Adipocyte (in vitro differentiated cells): ENCODE data around the gene RNF213.

Experiments used
- DNase-seq: peaks from one replicate; pipeline ENCODE4 v3.0.0-alpha.2; 2015; ENCODE audit warnings: low read depth
- H3K27me3 ChIP-seq: replicated peaks from 2 replicates; pipeline ENCODE4 v1.7.0; 2013; ENCODE audit warnings: mild to moderate bottlenecking, low read length, moderate library complexity; ENCODE audit not compliant: control insufficient read depth, insufficient read depth
- H3K36me3 ChIP-seq: 2 replicates; pipeline ENCODE4 v1.7.0; 2013; ENCODE audit warnings: low read length, mild to moderate bottlenecking, moderate library complexity; ENCODE audit not compliant: control insufficient read depth, insufficient read depth, severe bottlenecking
- H3K4me1 ChIP-seq: 2 replicates; pipeline ENCODE4 v1.7.0; 2013; ENCODE audit warnings: mild to moderate bottlenecking, low read length, moderate library complexity; ENCODE audit not compliant: control insufficient read depth, insufficient read depth
- H3K4me3 ChIP-seq: 2 replicates; pipeline ENCODE4 v1.7.0; 2013; ENCODE audit warnings: mild to moderate bottlenecking, low read length, moderate library complexity
- H3K9ac ChIP-seq: 2 replicates; pipeline ENCODE4 v1.7.0; 2013; ENCODE audit warnings: mild to moderate bottlenecking, low read length, moderate library complexity
- H3K9me3 ChIP-seq: 2 replicates; pipeline ENCODE4 v1.7.0; 2013; ENCODE audit warnings: mild to moderate bottlenecking, low read length, moderate library complexity; ENCODE audit not compliant: control insufficient read depth

RNF213 gene

GRCh38 chr17:80315517-80316182, 55.0 kb downstream of the RNF213 start:
- no peak for DNase-seq
- Histone ChIP-seq H3K27me3 (no peaks in the 10 kb centered on the region), H3K9ac (no peak overlapping the region), H3K4me3 (no peak overlapping the region), H3K36me3 (peaks cover 59% of the 10 kb centered on the region), H3K9me3 (no peaks in the 10 kb centered on the region), H3K4me1 (peaks cover 7% of the 10 kb centered on the region)

- Histone ChIP-seq H3K9ac (no peak overlapping the region), H3K9me3 (no peaks in the 10 kb centered on the region), H3K4me3 (no peak overlapping the region), H3K4me1 (peaks cover 7% of the 10 kb centered on the region), H3K36me3 (peaks cover 59% of the 10 kb centered on the region), H3K27me3 (no peaks in the 10 kb centered on the region)
- DNase-seq, result no peak
These were observed 55.8 kb downstream of the RNF213 start for GRCh38 chr17:80316431-80316830.

- Histone ChIP-seq H3K36me3 (peaks cover 60% of the 10 kb centered on the region), H3K27me3 (no peaks in the 10 kb centered on the region), H3K4me1 (peaks cover 7% of the 10 kb centered on the region), H3K9ac (no peak overlapping the region), H3K9me3 (no peaks in the 10 kb centered on the region), H3K4me3 (no peak overlapping the region)
- no peak for DNase-seq
These were observed 56.5 kb downstream of the RNF213 start for GRCh38 chr17:80316927-80317705.

DNA sequence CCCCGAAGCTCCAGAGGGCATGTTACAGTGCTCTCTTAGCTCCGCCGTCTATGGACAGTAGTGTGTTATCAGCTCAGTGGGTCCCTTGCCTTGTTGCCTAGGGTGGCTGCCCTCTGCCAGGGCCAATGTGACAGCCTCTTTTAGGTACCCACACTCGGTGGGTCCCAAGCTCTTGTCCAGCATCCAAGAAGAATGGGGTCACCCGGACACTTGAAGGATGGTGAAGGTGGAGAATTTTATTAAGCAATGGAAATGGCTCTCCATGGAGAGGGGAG, 57.0 kb downstream of the RNF213 start:
- Histone ChIP-seq H3K36me3 (peaks cover 61% of the 10 kb centered on the region), H3K4me1 (peaks cover 7% of the 10 kb centered on the region), H3K27me3 (no peaks in the 10 kb centered on the region)

DNA sequence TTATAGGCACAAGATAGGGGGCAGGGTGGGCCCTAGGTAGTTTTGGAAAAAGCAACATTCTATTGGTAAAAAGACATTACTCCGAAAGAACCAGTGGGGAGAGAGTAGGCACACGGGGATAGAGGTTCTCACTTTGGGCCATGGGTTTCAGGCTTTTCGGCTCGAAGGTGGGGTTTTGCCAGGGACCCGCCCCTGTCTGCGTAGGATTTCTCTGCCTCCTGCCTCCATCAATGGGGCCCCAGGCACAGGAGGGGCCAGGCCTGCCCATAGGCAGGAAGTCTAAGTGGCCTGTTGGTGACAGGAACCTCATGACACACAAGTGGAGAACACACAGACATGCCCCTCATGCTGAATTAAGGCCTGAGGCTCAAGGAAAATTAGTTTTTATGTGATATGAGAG, 57.5 kb downstream of the RNF213 start:
- Histone ChIP-seq H3K4me1 (peaks cover 7% of the 10 kb centered on the region), H3K27me3 (no peaks in the 10 kb centered on the region), H3K36me3 (peaks cover 61% of the 10 kb centered on the region), H3K9me3 (no peaks in the 10 kb centered on the region), H3K9ac (no peak overlapping the region), H3K4me3 (no peak overlapping the region)
- no peak for DNase-seq

More for the DNA sequence above, 57.0 kb downstream of the RNF213 start:
- no peak for DNase-seq
- H3K9me3 ChIP-seq, result no peaks in the 10 kb centered on the region
- H3K4me3 ChIP-seq, result no peak overlapping the region
- H3K9ac ChIP-seq, result no peak overlapping the region

- Histone ChIP-seq H3K27me3 (no peaks in the 10 kb centered on the region), H3K4me3 (no peak overlapping the region), H3K4me1 (peaks cover 7% of the 10 kb centered on the region), H3K9me3 (no peaks in the 10 kb centered on the region), H3K36me3 (peaks cover 68% of the 10 kb centered on the region), H3K9ac (no peak overlapping the region)
- DNase-seq, result no peak
These were observed 58.8 kb downstream of the RNF213 start for GRCh38 chr17:80319262-80319998.

DNA sequence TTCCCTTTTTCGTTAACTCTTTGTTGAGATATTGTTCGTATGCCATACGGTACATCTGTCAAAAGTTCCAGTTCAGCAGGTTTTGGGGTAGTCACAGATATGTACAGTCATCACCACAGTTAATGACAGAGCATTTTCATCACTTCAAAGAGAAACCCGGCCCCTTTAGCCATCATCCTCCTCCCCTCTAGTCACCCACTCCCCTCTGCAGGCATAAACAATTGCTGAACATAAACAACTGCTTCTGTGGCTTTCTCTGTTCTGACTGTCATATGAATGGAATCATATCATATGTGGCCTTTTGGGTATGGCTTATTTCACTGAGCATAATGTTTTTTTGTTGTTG, 59.3 kb downstream of the RNF213 start:
- DNase-seq, result no peak
- Histone ChIP-seq H3K27me3 (no peaks in the 10 kb centered on the region), H3K4me3 (no peak overlapping the region), H3K36me3 (peaks cover 73% of the 10 kb centered on the region), H3K9me3 (no peaks in the 10 kb centered on the region), H3K4me1 (peaks cover 7% of the 10 kb centered on the region), H3K9ac (no peak overlapping the region)

GRCh38 chr17:80320496-80320895, 59.8 kb downstream of the RNF213 start:
- H3K36me3 ChIP-seq, result peaks cover 78% of the 10 kb centered on the region
- no peak for DNase-seq
- H3K4me1 ChIP-seq, result peaks cover 7% of the 10 kb centered on the region
- H3K9ac ChIP-seq, result no peak overlapping the region
- H3K27me3 ChIP-seq, result no peaks in the 10 kb centered on the region
- H3K9me3 ChIP-seq, result no peaks in the 10 kb centered on the region
- H3K4me3 ChIP-seq, result no peak overlapping the region

GRCh38 chr17:80322864-80323263, 62.2 kb downstream of the RNF213 start:
- peaks cover 86% of the 10 kb centered on the region for H3K36me3 ChIP-seq
- no peak for DNase-seq

DNA sequence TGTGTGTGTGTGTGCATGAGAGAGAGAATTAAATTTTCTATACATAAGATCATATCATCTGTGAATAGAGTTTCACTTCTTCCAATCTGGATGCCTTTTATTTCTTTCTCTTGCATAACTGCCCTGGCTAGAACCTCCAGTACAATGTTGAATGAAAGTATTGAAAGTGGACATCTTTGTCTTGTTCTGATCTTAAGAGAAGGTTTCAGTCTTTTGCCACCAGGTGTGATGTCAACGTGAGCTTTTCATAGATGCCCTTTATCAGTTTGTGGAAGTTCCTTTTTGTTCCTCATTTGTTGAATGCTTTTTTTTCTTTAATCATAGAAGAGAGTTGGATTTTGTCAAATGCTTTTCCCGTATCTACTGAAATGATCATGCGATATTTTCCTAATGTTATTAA, 63.3 kb downstream of the RNF213 start:
- Histone ChIP-seq H3K9ac (no peak overlapping the region), H3K4me3 (no peak overlapping the region), H3K4me1 (no peaks in the 10 kb centered on the region), H3K36me3 (peaks cover 88% of the 10 kb centered on the region), H3K9me3 (no peaks in the 10 kb centered on the region), H3K27me3 (no peaks in the 10 kb centered on the region)
- no peak for DNase-seq

More at GRCh38 chr17:80322864-80323263, 62.2 kb downstream of the RNF213 start:
- Histone ChIP-seq H3K9ac (no peak overlapping the region), H3K27me3 (no peaks in the 10 kb centered on the region), H3K9me3 (no peaks in the 10 kb centered on the region), H3K4me3 (no peak overlapping the region), H3K4me1 (no peaks in the 10 kb centered on the region)

DNA sequence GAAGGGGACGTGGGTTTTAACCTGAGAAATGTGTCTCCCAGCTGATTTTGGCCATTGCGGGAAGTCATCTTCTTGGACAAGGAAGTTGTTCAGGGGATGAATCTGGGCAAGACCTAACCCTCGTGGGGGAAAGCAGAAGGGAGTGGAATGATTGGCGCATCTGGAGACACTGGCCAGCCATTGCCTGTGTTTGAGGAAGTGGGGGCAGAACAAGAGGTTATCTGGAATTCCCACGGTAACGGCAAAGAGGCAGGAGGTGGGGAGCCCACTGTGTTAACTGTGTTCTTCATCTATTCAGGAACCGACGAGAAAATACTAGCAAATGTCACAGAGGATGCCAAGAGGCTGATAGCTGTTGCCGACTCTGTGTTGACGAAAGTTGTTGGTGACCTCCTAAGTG, 66.9 kb downstream of the RNF213 start:
- Histone ChIP-seq H3K9ac (no peak overlapping the region), H3K4me1 (no peaks in the 10 kb centered on the region), H3K36me3 (peaks cover 93% of the 10 kb centered on the region), H3K9me3 (no peaks in the 10 kb centered on the region), H3K4me3 (no peak overlapping the region), H3K27me3 (no peaks in the 10 kb centered on the region)
- DNase-seq, result no peak
